ENCODE data around the gene RPL10A. TPM values are rescaled to one million over a fixed set of nuclear protein-coding genes. Genes with fewer than 3 reads are reported as not detected.
A peak's percentile ranks its signal among the peaks of the same experiment; 100 is the strongest.

Gene RPL10A
- total and polyA plus RNA-seq, 2 of the 13 experiments (the other 11 are each of a cell fraction or from before 2014, with no cell fraction given) = 1,854 to 2,726 TPM

DNA sequence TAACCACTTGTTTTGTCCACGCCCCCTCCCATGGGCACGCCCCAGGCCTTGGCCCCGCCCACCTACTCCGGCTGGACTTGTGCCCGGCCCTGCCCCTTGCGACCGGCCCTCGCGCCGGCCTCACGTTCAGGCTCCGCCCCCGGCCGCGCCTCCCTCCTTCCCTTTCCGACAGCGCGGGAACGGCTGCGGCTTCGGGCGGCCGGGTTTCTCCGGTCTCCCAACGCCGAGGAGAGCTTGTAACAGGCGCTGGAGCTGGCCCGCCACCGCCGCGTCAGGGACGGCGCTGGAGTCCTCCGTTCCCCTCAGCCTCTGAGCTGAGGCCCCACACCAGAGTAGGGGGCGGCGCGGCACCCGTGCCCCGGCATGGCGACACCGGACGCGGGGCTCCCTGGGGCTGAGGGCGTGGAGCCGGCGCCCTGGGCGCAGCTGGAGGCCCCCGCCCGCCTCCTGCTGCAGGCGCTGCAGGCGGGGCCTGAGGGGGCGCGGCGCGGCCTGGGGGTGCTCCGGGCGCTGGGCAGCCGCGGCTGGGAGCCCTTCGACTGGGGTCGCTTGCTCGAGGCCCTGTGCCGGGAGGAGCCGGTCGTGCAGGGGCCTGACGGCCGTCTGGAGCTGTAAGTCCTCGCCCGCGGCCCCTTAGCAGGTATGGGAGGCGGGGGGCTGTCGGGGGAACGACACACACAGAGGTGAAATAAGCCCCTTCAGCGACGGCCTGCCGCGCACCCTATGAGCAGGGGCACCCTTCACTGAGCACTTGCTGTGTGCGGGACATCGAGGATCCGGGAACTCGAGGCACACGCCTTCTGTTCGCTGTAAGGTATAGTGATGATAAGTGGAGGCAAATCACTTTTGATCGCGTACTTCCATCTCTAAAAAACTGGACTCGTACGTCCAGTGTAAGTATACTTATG, 15.8 kb upstream of the RPL10A start, which contains the start of gene FANCE (continued):
- TF ChIP-seq, protein P1, sequence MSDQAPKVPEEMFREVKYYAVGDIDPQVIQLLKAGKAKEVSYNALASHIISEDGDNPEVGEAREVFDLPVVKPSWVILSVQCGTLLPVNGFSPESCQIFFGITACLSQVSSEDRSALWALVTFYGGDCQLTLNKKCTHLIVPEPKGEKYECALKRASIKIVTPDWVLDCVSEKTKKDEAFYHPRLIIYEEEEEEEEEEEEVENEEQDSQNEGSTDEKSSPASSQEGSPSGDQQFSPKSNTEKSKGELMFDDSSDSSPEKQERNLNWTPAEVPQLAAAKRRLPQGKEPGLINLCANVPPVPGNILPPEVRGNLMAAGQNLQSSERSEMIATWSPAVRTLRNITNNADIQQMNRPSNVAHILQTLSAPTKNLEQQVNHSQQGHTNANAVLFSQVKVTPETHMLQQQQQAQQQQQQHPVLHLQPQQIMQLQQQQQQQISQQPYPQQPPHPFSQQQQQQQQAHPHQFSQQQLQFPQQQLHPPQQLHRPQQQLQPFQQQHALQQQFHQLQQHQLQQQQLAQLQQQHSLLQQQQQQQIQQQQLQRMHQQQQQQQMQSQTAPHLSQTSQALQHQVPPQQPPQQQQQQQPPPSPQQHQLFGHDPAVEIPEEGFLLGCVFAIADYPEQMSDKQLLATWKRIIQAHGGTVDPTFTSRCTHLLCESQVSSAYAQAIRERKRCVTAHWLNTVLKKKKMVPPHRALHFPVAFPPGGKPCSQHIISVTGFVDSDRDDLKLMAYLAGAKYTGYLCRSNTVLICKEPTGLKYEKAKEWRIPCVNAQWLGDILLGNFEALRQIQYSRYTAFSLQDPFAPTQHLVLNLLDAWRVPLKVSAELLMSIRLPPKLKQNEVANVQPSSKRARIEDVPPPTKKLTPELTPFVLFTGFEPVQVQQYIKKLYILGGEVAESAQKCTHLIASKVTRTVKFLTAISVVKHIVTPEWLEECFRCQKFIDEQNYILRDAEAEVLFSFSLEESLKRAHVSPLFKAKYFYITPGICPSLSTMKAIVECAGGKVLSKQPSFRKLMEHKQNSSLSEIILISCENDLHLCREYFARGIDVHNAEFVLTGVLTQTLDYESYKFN (CRISPR knock-in tag; conservative IDR thresholded peaks at IDR 0.05) = peak; percentile 70
- TF ChIP-seq, protein P2, sequence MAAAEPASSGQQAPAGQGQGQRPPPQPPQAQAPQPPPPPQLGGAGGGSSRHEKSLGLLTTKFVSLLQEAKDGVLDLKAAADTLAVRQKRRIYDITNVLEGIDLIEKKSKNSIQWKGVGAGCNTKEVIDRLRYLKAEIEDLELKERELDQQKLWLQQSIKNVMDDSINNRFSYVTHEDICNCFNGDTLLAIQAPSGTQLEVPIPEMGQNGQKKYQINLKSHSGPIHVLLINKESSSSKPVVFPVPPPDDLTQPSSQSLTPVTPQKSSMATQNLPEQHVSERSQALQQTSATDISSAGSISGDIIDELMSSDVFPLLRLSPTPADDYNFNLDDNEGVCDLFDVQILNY (CRISPR knock-in tag; conservative IDR thresholded peaks at IDR 0.05) = peak; percentile 94
- 0 out of 2 replicates have a peak, but pooled peaks have one; percentile 35 for TF ChIP-seq MLX (CRISPR knock-in tag; IDR thresholded peaks at IDR 0.05)
- peak; percentile 98 for TF ChIP-seq TFDP2 (CRISPR knock-in tag; IDR thresholded peaks at IDR 0.05)
- peak; percentile 84 for TF ChIP-seq ZFY (CRISPR knock-in tag; IDR thresholded peaks at IDR 0.05)
- TF ChIP-seq RBM39 (IDR thresholded peaks at IDR 0.05; ENCODE audit: low read depth, low read length, poor library complexity, severe bottlenecking) = peak; percentile 80
- TF ChIP-seq, protein P3, sequence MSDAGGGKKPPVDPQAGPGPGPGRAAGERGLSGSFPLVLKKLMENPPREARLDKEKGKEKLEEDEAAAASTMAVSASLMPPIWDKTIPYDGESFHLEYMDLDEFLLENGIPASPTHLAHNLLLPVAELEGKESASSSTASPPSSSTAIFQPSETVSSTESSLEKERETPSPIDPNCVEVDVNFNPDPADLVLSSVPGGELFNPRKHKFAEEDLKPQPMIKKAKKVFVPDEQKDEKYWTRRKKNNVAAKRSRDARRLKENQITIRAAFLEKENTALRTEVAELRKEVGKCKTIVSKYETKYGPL (CRISPR knock-in tag; IDR thresholded peaks at IDR 0.05) = no peak
- TF ChIP-seq BHLHE40 (IDR thresholded peaks at IDR 0.05; ENCODE audit: low read length) = peak; percentile 64; the same call in 1 of the 2 replicates
- TF ChIP-seq ZNF558 (CRISPR knock-in tag; IDR thresholded peaks at IDR 0.05; ENCODE audit: borderline replicate concordance) = no peak
- no peak; the same call in 1 of the 2 replicates for TF ChIP-seq TOE1 (CRISPR knock-in tag; IDR thresholded peaks at IDR 0.05)
- TF ChIP-seq FOXA1 (IDR thresholded peaks at IDR 0.05) = no peak
- TF ChIP-seq FOXA1 (CRISPR knock-in tag; IDR thresholded peaks at IDR 0.05) = no peak
- TF ChIP-seq, protein P4, sequence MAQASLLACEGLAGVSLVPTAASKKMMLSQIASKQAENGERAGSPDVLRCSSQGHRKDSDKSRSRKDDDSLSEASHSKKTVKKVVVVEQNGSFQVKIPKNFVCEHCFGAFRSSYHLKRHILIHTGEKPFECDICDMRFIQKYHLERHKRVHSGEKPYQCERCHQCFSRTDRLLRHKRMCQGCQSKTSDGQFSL (CRISPR knock-in tag; IDR thresholded peaks at IDR 0.05) = no peak
- TF ChIP-seq, protein P5, sequence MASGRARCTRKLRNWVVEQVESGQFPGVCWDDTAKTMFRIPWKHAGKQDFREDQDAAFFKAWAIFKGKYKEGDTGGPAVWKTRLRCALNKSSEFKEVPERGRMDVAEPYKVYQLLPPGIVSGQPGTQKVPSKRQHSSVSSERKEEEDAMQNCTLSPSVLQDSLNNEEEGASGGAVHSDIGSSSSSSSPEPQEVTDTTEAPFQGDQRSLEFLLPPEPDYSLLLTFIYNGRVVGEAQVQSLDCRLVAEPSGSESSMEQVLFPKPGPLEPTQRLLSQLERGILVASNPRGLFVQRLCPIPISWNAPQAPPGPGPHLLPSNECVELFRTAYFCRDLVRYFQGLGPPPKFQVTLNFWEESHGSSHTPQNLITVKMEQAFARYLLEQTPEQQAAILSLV (CRISPR knock-in tag; IDR thresholded peaks at IDR 0.05; ENCODE audit: borderline replicate concordance) = peak; percentile 86; the same call in 1 of the 2 replicates
- TF ChIP-seq EED (CRISPR knock-in tag; IDR thresholded peaks at IDR 0.05) = no peak; the same call in 1 of the 2 replicates
- TF ChIP-seq ZFX (CRISPR knock-in tag; IDR thresholded peaks at IDR 0.05; ENCODE audit: low read depth) = peak; percentile 56; the same call in 1 of the 2 replicates
- TF ChIP-seq MAFK (conservative IDR thresholded peaks at IDR 0.05 in 1 of 2, IDR thresholded peaks at IDR 0.05 in 1 of 2; ENCODE audit: low read length in 2 of 2) = no peak
- no peak for TF ChIP-seq JUN (CRISPR knock-in tag; IDR thresholded peaks at IDR 0.05)
- TF ChIP-seq SIX4 (CRISPR knock-in tag; IDR thresholded peaks at IDR 0.05) = peak; percentile 24; the same call in 1 of the 2 replicates
- no peak for TF ChIP-seq TCF12 (IDR thresholded peaks at IDR 0.05)
- no peak for TF ChIP-seq TCF12 (CRISPR knock-in tag; IDR thresholded peaks at IDR 0.05)
